LNCaP clone FGC (cell line): ENCODE measurements around the gene NDUFS8.

Source experiments
- DNase-seq: peaks from one replicate; pipeline ENCODE4 v3.0.0-alpha.2; 2011; ENCODE audit warnings: low read depth
- H3K4me3 ChIP-seq: 2 replicates; pipeline ENCODE4 v1.5.1; 2011; ENCODE audit warnings: mild to moderate bottlenecking, low read depth, low read length, control low read depth
- CTCF ChIP-seq: IDR thresholded peaks from 2 replicates; pipeline ENCODE4 v1.5.1; 2012; ENCODE audit warnings: mild to moderate bottlenecking; ENCODE audit not compliant: control insufficient read depth, insufficient read depth; ENCODE audit errors: extremely low read depth

NDUFS8 gene

GRCh38 chr11:68036141-68036716, 5.7 kb downstream of the NDUFS8 start:
- DNase-seq = no peak
- no peak for TF ChIP-seq CTCF
- H3K4me3 ChIP-seq = no peak overlapping the region

- no peak for DNase-seq
- no peak overlapping the region for H3K4me3 ChIP-seq
- TF ChIP-seq CTCF = no peak
Observed at GRCh38 chr11:68036717-68037239, 6.3 kb downstream of the NDUFS8 start.

- no peak for TF ChIP-seq CTCF
- DNase-seq = no peak
- H3K4me3 ChIP-seq = no peak overlapping the region
Observed at GRCh38 chr11:68037411-68038225, 7.1 kb downstream of the NDUFS8 start.

GRCh38 chr11:68038226-68038717, 7.8 kb downstream of the NDUFS8 start:
- peak overlapping the region; percentile 60 for H3K4me3 ChIP-seq
- no peak for TF ChIP-seq CTCF
- no peak for DNase-seq

- DNase-seq = peak; percentile 21
- no peak for TF ChIP-seq CTCF
- peak within 1 kb of the TSS; percentile 60 for H3K4me3 ChIP-seq
Observed at GRCh38 chr11:68038718-68039525, 8.4 kb downstream of the NDUFS8 start, which contains the start of gene TCIRG1. TCIRG1 (plus strand) TSS chr11:68039025; CDS start chr11:68041272, 2,247 bp downstream.

- H3K4me3 ChIP-seq = peak overlapping the region; percentile 60
- no peak for DNase-seq
- no peak for TF ChIP-seq CTCF
Observed at GRCh38 chr11:68039526-68040086, 9.1 kb downstream of the NDUFS8 start.
